K562 (cell line): Measurements from ENCODE around the gene TSPAN14. TPM values are rescaled to one million over a fixed set of nuclear protein-coding genes. Genes with fewer than 3 reads are reported as not detected.

Experiments used
- ATAC-seq: fragments of 200-7000 bp; cut with Tn5 transposase; 3 replicates; pipeline ENCODE4 v1.9.1; 2020; ENCODE audit warnings: moderate library complexity
- BruUV-seq: library from RNA; stranded (reverse); fragments of 400-500 nt; replicated peaks from 2 replicates; lab custom pipeline; 2021; lab: Mats Ljungman, UMichigan
- CTCF ChIA-PET: fragments of 300-600 bp; formaldehyde crosslinking; extraction: SDS; loops from one replicate; lab custom pipeline; 2021; ENCODE audit warnings: low intra/inter-chr PET ratio; lab: Yijun Ruan, JAX
- POLR2A ChIA-PET: fragments of 300-600, 350-650 bp; sonication (Branson Sonifier 250); formaldehyde crosslinking; extraction: SDS; loops from one replicate; lab custom pipeline; 2021; ENCODE audit warnings: antibody characterized with exemption, inconsistent platforms; lab: Yijun Ruan, JAX
- DNase-seq, 4 experiments: peaks; one replicate each; pipeline versions ENCODE4 v3.0.0 to v3.0.0-alpha.2; 2011 to 2018; ENCODE audit warnings: low spot score in 3 of 4, mixed read lengths in 3 of 4; ENCODE audit errors: extremely low read depth in 1 of 4
- FAIRE-seq: peaks from 2 replicates; lab custom pipeline; 2011; peaks lifted over from hg19 to GRCh38; lab: Jason Lieb, UNC
- H2AFZ ChIP-seq: 2 replicates; pipeline ENCODE4 v1.6.0; 2011; ENCODE audit warnings: low read depth, low read length, control low read depth, inconsistent platforms
- H3K27ac ChIP-seq: fragments of 200-600 bp; 3 replicates; pipeline ENCODE4 v1.8.0; 2011; ENCODE audit warnings: low read depth, mild to moderate bottlenecking, control low read depth, inconsistent platforms, low read length, moderate library complexity, mixed read lengths; ENCODE audit errors: extremely low read depth
- H3K27me3 ChIP-seq, 2 experiments: fragments of 300-600 bp in 1 of 2; 2 replicates in 1 of 2; 3 replicates in 1 of 2; pipeline versions ENCODE4 v1.6.0 to v1.8.0; 2011; ENCODE audit warnings: inconsistent platforms in 2 of 2, low read length in 2 of 2, mild to moderate bottlenecking in 1 of 2, mixed read lengths in 1 of 2, moderate library complexity in 1 of 2; ENCODE audit not compliant: control insufficient read depth in 2 of 2, insufficient read depth in 2 of 2
- H3K36me3 ChIP-seq: fragments of 300-600 bp; 3 replicates; pipeline ENCODE4 v1.8.0; 2011; ENCODE audit warnings: mild to moderate bottlenecking, low read length, inconsistent platforms; ENCODE audit not compliant: control insufficient read depth, insufficient read depth
- H3K4me1 ChIP-seq, 2 experiments: fragments of 200-600 bp in 1 of 2; replicated peaks in 1 of 2; 2 replicates in 1 of 2; 3 replicates in 1 of 2; pipeline versions ENCODE4 v1.5.1 to v1.8.0; 2011; ENCODE audit warnings: inconsistent platforms in 2 of 2, low read length in 2 of 2, mild to moderate bottlenecking in 1 of 2, mixed read lengths in 1 of 2, moderate library complexity in 1 of 2; ENCODE audit not compliant: control insufficient read depth in 2 of 2, insufficient read depth in 2 of 2
- H3K4me2 ChIP-seq: 2 replicates; pipeline ENCODE4 v1.6.1; 2011; ENCODE audit warnings: low read length, control low read depth, inconsistent platforms, mixed read lengths; ENCODE audit not compliant: insufficient read depth
- H3K4me3 ChIP-seq: fragments of 200-600 bp; sonication (generic), shearing (Covaris generic); 2 replicates; pipeline ENCODE4 v1.5.1; 2016; ENCODE audit warnings: control low read depth, inconsistent platforms
- H3K79me2 ChIP-seq: fragments of 200-600 bp; 3 replicates; pipeline ENCODE4 v1.8.0; 2011; ENCODE audit warnings: low read length, inconsistent platforms; ENCODE audit not compliant: control insufficient read depth, insufficient read depth
- H3K9ac ChIP-seq, 2 experiments: 2 replicates each; pipeline versions ENCODE4 v1.6.0 to v1.6.1; 2011; ENCODE audit warnings: low read depth in 2 of 2, low read length in 2 of 2, control low read depth in 1 of 2, inconsistent platforms in 1 of 2, mild to moderate bottlenecking in 1 of 2, mixed read lengths in 1 of 2; ENCODE audit not compliant: insufficient read depth in 1 of 2
- H3K9me1 ChIP-seq: one replicate; pipeline ENCODE4 v1.6.0; 2011; ENCODE audit warnings: inconsistent platforms, mild to moderate bottlenecking, low read length, moderate library complexity; ENCODE audit not compliant: control insufficient read depth, insufficient read depth
- H3K9me3 ChIP-seq: replicated peaks from 2 replicates; pipeline ENCODE4 v1.5.1; 2011; ENCODE audit warnings: low read depth, low read length, inconsistent platforms; ENCODE audit not compliant: control insufficient read depth, insufficient read depth
- H4K20me1 ChIP-seq: replicated peaks from 2 replicates; pipeline ENCODE4 v1.6.1; 2011; ENCODE audit warnings: low read length, inconsistent platforms, mixed read lengths; ENCODE audit not compliant: control insufficient read depth, insufficient read depth
- ARID4B ChIP-seq: sonication (generic); formaldehyde crosslinking; IDR thresholded peaks from 2 replicates; pipeline ENCODE4 v1.8.0; 2022; ENCODE audit warnings: mild to moderate bottlenecking, missing genetic modification reagents
- EP300 ChIP-seq: IDR thresholded peaks from 2 replicates; pipeline ENCODE4 v1.6.1; 2012; ENCODE audit warnings: low read length, improper control_type of control experiment
- FOS ChIP-seq: IDR thresholded peaks from 3 replicates; pipeline ENCODE4 v1.6.1; 2011; ENCODE audit not compliant: insufficient read length; ENCODE audit errors: extremely low read depth
- NFIC ChIP-seq: fragments of 450-650 bp; IDR thresholded peaks from 2 replicates; pipeline ENCODE4 v1.6.1; 2017; ENCODE audit warnings: mild to moderate bottlenecking, inconsistent platforms
- POLR2A ChIP-seq: fragments of 450-650 bp; conservative IDR thresholded peaks from 2 replicates; pipeline ENCODE4 v1.6.1; 2016
- ZBTB8A ChIP-seq: fragments of 450-650 bp; IDR thresholded peaks from 2 replicates; pipeline ENCODE4 v1.6.1; 2018; ENCODE audit warnings: mild to moderate bottlenecking, moderate library complexity; ENCODE audit not compliant: partially characterized antibody
- whole genome bisulfite sequencing: fragments of 100-300 bp; shearing (Covaris generic); methylation state at CpG from one replicate; pipeline ENCODE4 v1.1.6; 2016; ENCODE audit warnings: low coverage, mixed read lengths; ENCODE audit not compliant: insufficient coverage; ENCODE audit errors: missing lambda C conversion rate; 5-methylcytosine and 5-hydroxymethylcytosine counted together
- in situ Hi-C: fragments of 300-500 bp; cut with MboI; formaldehyde crosslinking; loops from 4 replicates; pipeline ENCODE4 v1.15.0; 2018; ENCODE audit warnings: inconsistent platforms, mixed read lengths
- intact Hi-C: fragments of 100-400 bp; cut with micrococcal nuclease; formaldehyde crosslinking; loops from 2 replicates; pipeline ENCODE4 v1.14.2; 2022
- polyA plus RNA-seq, 8 experiments: library from polyadenylated mRNA; depleted of rRNA in 4 of 8; stranded (reverse) in 5 of 8; unstranded in 3 of 8; fragments of >200 nt; fragmentation: Nextera tagmentation in 2 of 8; fragmentation: Illumina TruSeq in 1 of 8; extraction: Ambion mirVana in 2 of 8; extraction: Trizol in 1 of 8; gene quantifications; 2 replicates each; pipeline versions ENCODE4 v1.2.1 to v1.2.3, GENCODE V29; 2011 to 2014; ENCODE audit warnings: inconsistent platforms in 1 of 8, missing spikeins in 1 of 8
- total RNA-seq, 7 experiments: library from RNA; depleted of rRNA in 6 of 7; stranded (reverse); fragments of >200 nt in 6 of 7; fragmentation: Illumina TruSeq in 2 of 7; extraction: Trizol in 2 of 7; gene quantifications; 2 replicates each; pipeline versions ENCODE4 v1.2.1 to v1.2.3, GENCODE V29; 2011 to 2021; ENCODE audit warnings: low replicate concordance in 1 of 7
- TF ChIP-seq, protein P1 (sequence below): sonication (generic); formaldehyde crosslinking; IDR thresholded peaks from 2 replicates; pipeline ENCODE4 v1.8.0; 2022; ENCODE audit warnings: mild to moderate bottlenecking, low read depth, missing genetic modification reagents

Gene TSPAN14
- total and polyA plus RNA-seq, 9 of the 15 experiments (the other 6 are each of a cell fraction or from before 2014, with no cell fraction given), result 5.8 to 92.9 (median 23.3) TPM

DNA sequence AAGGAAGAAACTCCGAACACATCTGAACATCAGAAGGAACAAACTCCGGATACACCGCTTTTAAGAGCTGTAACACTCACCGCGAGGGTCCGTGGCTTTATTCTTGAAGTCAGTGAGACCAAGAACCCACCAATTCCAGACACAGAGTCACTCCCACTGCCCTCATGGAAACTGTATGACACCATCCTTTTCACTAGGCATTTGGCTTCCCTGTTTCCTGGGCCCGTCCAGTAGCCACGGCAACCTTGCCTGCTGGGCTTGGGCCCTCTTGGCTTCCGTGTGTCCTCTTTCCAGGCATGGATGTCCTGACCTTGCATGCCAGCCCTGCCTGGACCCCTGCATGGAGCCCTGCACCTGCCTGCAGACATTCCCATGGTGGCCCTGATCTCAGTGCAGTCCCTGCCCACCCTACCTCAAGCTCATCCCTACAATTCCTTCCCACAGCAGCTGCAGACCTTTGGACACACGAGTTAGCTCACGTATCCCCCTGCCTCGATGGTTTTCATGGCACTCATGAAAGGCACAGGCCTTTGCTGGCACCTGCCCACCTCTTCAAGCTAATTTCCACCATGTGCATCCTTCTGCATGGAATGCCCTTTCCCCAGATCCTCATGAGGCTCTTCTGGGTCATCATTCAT, 90.3 kb downstream of the TSPAN14 start:
- Histone ChIP-seq H3K9me3 (peaks cover 2% of the 10 kb centered on the region; the same call in 1 of the 2 replicates), H3K27me3 (peaks cover 44 to 75% of the 10 kb centered on the region in 2 experiments), H3K9ac (no peak overlapping the region), H3K4me2 (no peak overlapping the region), H2AFZ (0 out of 2 replicates have a peak overlapping the region, but pooled peaks have one; percentile 17), H3K4me1 (peaks cover 0 to 4% of the 10 kb centered on the region in 2 experiments; a peak in 2 of 5 replicates), H3K36me3 (no peaks in the 10 kb centered on the region), H3K27ac (no peak overlapping the region), H3K4me3 (no peak overlapping the region), H4K20me1 (no peaks in the 10 kb centered on the region; the same call in 1 of the 2 replicates), H3K9me1 (no peaks in the 10 kb centered on the region), H3K79me2 (no peaks in the 10 kb centered on the region)
- no peak for TF ChIP-seq ARID4B
- no peak for TF ChIP-seq FOS
- TF ChIP-seq EP300, result no peak
- TF ChIP-seq ZBTB8A, result no peak
- TF ChIP-seq NFIC, result no peak
- TF ChIP-seq, protein P1, sequence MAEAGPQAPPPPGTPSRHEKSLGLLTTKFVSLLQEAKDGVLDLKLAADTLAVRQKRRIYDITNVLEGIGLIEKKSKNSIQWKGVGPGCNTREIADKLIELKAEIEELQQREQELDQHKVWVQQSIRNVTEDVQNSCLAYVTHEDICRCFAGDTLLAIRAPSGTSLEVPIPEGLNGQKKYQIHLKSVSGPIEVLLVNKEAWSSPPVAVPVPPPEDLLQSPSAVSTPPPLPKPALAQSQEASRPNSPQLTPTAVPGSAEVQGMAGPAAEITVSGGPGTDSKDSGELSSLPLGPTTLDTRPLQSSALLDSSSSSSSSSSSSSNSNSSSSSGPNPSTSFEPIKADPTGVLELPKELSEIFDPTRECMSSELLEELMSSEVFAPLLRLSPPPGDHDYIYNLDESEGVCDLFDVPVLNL (CRISPR knock-in tag), result 0 out of 2 replicates have a peak, but pooled peaks have one; percentile 43
- no peak for TF ChIP-seq POLR2A
- in situ Hi-C loops, result no loop called here
- WGBS, result 5% methylated on average over 11 of the region's 12 CpGs
- POLR2A ChIA-PET, result interaction anchor here (0.9 kb wide), 1 partner anchor 80 kb away, joined by 3 read pairs; no protein-coding TSS in a partner anchor
- DNase-seq, result no peak
- no peak for FAIRE-seq
- CTCF ChIA-PET, result no interaction called here
- BruUV-seq, result no TSS peak
- intact Hi-C loops, result no loop called here
- ATAC-seq, result no peak
